ENCODE data around the gene RUNX3. TPM values are rescaled to one million over a fixed set of nuclear protein-coding genes. Genes with fewer than 3 reads are reported as not detected.

The RUNX3 gene
- total RNA-seq, 1 donor from 2014 or later: 0.41 TPM

- Mint-ChIP-seq H3K9me3 (no peaks in the 10 kb centered on the region), H3K27ac (no peak overlapping the region), H3K36me3 (no peaks in the 10 kb centered on the region), H3K27me3 (peaks cover 11% of the 10 kb centered on the region), H3K4me1 (ENCODE audit: unreplicated experiment) (peaks cover 5% of the 10 kb centered on the region), H3K4me3 (no peak overlapping the region)
- TF ChIP-seq, protein P1, sequence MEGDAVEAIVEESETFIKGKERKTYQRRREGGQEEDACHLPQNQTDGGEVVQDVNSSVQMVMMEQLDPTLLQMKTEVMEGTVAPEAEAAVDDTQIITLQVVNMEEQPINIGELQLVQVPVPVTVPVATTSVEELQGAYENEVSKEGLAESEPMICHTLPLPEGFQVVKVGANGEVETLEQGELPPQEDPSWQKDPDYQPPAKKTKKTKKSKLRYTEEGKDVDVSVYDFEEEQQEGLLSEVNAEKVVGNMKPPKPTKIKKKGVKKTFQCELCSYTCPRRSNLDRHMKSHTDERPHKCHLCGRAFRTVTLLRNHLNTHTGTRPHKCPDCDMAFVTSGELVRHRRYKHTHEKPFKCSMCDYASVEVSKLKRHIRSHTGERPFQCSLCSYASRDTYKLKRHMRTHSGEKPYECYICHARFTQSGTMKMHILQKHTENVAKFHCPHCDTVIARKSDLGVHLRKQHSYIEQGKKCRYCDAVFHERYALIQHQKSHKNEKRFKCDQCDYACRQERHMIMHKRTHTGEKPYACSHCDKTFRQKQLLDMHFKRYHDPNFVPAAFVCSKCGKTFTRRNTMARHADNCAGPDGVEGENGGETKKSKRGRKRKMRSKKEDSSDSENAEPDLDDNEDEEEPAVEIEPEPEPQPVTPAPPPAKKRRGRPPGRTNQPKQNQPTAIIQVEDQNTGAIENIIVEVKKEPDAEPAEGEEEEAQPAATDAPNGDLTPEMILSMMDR (conservative IDR thresholded peaks at IDR 0.05): no peak
- DNase-seq (ENCODE audit: extremely low spot score, unreplicated experiment): no peak
These were observed 54.0 kb downstream of the RUNX3 start for GRCh38 chr1:24875991-24876506.

- Mint-ChIP-seq H3K27ac (peak overlapping the region; percentile 18), H3K4me3 (no peak overlapping the region), H3K9me3 (no peaks in the 10 kb centered on the region), H3K4me1 (ENCODE audit: unreplicated experiment) (peaks cover 5% of the 10 kb centered on the region), H3K36me3 (no peaks in the 10 kb centered on the region), H3K27me3 (peaks cover 8% of the 10 kb centered on the region)
- DNase-seq (ENCODE audit: extremely low spot score, unreplicated experiment): peak; percentile 49
- TF ChIP-seq, protein P1 (conservative IDR thresholded peaks at IDR 0.05): no peak
These were observed 54.8 kb downstream of the RUNX3 start for GRCh38 chr1:24875257-24875656.

DNA sequence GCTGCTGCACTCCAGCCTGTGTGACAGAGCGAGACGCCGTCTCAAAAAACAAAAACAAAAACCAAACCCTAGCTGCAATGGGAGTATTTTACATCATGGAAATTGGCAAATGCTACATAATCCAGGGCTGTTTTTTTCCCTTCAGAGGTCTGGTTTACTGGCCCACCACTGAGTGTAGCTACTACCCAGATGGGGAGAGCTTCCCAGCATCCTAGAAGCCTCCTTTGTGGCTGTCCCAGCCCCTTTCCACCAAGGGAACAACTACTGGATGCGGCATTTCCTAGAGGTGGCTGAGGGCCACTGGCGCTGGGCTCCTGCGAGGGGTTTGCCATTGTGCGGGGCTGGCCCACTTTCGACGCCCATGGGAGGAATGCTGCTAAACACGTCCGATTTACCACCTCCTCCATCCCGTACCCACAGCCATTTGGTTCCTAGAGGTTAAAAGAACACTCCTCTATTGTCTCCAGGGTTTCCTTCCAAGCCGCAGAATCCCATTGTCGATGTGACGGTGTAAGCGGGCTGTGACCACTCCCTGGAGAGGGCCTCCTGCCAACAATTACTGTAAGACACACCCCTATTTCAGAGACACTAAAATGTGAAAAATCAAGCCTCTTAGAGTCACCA lies 55.4 kb downstream of the RUNX3 start:
- H3K4me1 Mint-ChIP-seq (ENCODE audit: unreplicated experiment): peaks cover 5% of the 10 kb centered on the region
- TF ChIP-seq, protein P1 (conservative IDR thresholded peaks at IDR 0.05): no peak
- peaks cover 3% of the 10 kb centered on the region for H3K27me3 Mint-ChIP-seq
- peak overlapping the region; percentile 18 for H3K27ac Mint-ChIP-seq
- H3K36me3 Mint-ChIP-seq: no peaks in the 10 kb centered on the region
- H3K9me3 Mint-ChIP-seq: no peaks in the 10 kb centered on the region
- peak; percentile 60 for DNase-seq (ENCODE audit: extremely low spot score, unreplicated experiment)
- no peak overlapping the region for H3K4me3 Mint-ChIP-seq

DNA sequence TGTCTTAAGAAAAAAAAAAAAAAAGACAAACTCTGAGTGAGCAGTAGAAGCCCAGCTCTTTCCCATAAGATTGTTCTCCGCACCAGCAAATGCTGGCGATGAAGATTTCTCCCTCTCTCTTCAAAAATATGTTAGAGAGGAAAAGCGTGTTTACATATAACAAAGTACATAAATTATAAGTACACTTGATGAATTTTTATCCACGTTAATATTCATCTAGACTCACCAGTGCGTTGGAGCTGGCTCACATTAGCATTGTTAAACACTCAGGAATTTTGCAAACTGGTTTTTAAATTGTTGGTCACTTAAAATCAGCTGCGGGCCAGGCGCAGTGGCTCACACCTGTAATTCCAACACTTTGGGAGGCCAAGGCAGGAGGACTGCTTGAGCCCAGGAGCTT lies 56.0 kb downstream of the RUNX3 start:
- Mint-ChIP-seq H3K4me1 (ENCODE audit: unreplicated experiment) (peaks cover 5% of the 10 kb centered on the region), H3K27ac (no peak overlapping the region)

DNA sequence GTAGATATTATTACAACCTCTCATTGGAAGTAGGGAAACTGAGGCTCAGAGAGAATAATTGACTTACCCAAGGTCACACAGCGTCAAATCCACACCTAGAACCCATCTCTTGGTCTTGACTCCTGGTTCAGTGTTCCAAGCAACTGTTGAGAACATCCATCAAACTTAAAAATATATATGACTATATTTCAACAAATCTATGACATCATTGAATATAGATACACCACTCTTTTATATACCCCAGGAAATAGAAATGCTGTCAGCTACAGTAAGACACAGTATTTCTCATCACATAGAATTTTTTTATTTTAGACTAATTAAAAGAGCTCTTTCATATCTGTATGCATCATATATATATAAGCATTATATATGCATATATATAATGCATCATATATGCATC lies 56.9 kb downstream of the RUNX3 start:
- no peaks in the 10 kb centered on the region for H3K4me1 Mint-ChIP-seq (ENCODE audit: unreplicated experiment)
- no peaks in the 10 kb centered on the region for H3K27me3 Mint-ChIP-seq
- H3K4me3 Mint-ChIP-seq: no peak overlapping the region
- DNase-seq (ENCODE audit: extremely low spot score, unreplicated experiment): no peak
- no peaks in the 10 kb centered on the region for H3K36me3 Mint-ChIP-seq
- no peaks in the 10 kb centered on the region for H3K9me3 Mint-ChIP-seq
- H3K27ac Mint-ChIP-seq: no peak overlapping the region
- TF ChIP-seq, protein P1 (conservative IDR thresholded peaks at IDR 0.05): no peak

More for the DNA sequence above, 56.0 kb downstream of the RUNX3 start:
- H3K36me3 Mint-ChIP-seq: no peaks in the 10 kb centered on the region
- no peak overlapping the region for H3K4me3 Mint-ChIP-seq
- TF ChIP-seq, protein P1 (conservative IDR thresholded peaks at IDR 0.05): no peak
- peaks cover 3% of the 10 kb centered on the region for H3K27me3 Mint-ChIP-seq
- no peak for DNase-seq (ENCODE audit: extremely low spot score, unreplicated experiment)
- no peaks in the 10 kb centered on the region for H3K9me3 Mint-ChIP-seq
